ENCODE measurements around the gene LRCH3.

LRCH3 gene

DNA sequence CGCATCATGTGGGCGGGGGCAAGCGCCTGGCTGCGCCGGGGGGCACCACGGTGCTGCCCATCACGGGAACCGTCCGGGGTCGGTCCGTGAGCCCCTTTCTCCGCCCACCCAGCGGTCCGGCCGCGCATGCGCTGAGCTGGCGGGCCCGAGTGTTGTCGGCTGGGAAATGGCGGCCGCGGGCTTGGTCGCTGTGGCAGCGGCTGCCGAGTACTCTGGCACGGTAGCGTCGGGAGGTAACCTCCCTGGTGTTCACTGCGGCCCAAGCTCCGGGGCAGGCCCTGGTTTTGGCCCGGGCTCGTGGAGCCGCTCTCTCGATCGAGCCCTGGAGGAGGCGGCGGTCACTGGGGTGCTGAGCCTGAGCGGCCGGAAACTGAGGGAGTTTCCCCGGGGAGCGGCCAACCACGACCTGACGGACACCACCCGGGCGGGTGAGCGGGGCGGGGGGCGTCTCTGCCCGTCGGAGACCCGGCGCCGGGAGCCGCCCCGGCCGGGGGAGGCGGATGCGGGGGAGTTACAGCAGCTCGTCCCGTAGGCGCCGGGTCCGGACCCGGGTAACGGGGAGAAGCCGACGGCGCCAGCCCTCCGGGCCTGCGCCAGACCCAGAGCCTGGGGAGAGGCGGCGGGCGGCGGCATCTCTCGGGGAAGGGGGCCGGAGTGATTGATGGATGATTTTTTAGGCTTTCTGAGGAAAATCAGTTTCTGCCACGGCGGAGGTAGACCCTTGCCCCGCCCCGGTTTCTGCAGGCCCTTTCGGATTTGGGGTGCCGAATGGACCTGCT lies at the start of gene LRCH3:
Gene LRCH3 (plus strand): TSS at position 142 of the 779 bp plus-strand sequence. CDS start 25 bp downstream, at position 167.
- peak; percentile 81 for DNase-seq

DNA sequence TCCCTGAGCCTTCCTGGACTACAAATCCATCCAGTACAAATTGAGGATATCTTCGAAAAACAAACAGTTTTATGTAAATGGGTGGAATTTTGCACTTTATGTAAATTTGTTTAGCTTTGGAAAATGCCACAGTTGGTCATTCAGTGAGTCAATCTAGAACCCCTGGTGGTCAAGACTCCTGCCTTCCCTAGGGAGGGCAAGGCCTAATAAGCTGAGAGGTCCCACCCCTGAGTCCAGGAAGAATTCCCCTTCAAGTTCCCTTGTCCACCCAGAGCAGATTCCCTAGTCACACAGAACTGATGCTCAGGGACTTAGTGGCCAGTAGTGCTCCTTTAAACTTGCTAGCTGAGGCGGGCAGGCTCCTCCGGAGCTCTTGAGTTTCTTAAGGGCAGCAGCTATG lies 48.3 kb upstream of the LRCH3 start:
- DNase-seq: no peak

DNA sequence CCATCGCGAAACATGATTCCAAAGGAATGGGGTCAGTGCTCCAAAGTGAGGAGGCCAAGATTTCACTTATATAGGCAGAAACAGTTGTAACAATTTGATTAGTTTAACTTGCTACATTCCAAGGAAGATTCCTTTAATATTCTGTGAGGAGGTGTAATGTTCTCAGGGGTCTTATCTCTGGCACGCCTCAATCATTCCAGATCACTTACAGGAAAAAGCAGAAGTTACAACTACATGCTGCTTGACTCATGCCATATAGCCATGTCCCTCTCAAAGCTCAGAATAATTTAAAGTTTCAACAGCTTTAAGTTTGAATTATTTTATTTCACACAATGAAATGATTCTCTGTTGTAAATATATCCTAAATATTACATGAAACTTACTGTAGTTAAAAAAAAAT lies 44.8 kb upstream of the LRCH3 start:
- DNase-seq: peak; percentile 69

DNA sequence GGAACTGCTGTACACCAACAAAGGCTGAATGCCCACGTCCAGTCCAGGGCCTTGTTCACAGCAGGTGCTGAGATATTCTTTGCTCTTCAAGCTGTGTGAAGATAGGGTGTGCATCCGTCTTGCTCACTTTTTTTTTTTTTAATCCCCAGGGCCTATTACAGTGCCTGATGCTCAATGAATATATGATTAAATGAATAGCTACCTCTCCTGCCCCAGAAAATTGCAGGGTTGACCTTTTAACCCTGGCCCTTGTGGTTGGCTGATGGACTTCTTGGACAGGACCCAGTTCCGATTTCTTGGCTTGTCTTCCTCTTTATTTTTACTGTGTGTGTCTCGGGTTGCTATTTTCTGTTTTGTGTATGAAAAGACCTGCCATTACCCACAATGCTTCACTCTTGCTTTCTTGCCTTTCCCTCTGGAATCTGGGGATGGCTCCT lies 44.2 kb upstream of the LRCH3 start:
- DNase-seq: peak; percentile 69

DNA sequence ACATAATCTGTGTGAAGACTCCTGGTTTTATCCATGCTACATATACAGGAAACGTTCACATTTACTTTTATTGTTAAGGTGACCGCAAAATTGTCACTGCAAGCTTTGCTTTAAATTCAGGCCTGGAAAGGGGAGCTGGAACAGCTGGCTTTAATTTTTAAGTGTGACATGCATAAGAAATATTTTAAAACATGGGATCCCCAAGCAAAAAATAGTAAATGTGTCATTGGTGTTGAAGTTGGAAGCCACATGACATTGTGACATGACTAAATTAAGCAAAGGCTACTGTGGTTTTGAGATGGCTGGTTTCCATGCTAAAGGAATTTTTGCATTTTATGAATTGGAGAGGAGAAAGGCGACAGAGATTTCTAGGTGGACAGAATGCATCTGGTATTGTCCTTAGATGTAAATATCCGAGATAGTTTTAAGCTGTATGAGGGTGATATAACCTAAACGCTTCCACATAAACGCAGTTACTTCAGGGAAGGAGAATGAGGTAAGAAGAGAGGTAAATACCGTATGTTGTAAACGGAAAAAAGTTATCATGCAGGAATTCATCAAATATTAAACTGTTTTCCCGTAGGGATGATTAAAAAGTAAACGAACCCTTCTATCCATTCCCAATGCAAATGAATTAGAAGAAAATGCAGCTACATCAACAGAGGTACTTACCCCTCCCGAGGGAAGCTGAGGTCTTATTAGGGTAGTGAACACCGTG lies 42.3 kb upstream of the LRCH3 start:
- DNase-seq: no peak

DNA sequence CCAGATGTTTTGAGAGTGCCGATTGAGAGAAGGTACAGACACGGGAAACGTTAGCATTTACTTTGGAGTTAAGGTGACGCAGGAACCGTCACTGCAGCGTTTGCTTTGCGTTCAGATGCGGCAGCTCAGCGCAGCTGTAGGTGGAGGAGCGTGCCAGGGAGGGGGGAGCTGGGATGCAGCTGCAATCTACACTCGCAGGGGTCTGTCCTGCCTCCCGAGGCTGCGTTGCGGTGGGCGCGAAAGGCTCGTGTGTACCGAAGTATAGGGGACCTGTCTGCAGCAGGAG lies 41.8 kb upstream of the LRCH3 start:
- no peak for DNase-seq

DNA sequence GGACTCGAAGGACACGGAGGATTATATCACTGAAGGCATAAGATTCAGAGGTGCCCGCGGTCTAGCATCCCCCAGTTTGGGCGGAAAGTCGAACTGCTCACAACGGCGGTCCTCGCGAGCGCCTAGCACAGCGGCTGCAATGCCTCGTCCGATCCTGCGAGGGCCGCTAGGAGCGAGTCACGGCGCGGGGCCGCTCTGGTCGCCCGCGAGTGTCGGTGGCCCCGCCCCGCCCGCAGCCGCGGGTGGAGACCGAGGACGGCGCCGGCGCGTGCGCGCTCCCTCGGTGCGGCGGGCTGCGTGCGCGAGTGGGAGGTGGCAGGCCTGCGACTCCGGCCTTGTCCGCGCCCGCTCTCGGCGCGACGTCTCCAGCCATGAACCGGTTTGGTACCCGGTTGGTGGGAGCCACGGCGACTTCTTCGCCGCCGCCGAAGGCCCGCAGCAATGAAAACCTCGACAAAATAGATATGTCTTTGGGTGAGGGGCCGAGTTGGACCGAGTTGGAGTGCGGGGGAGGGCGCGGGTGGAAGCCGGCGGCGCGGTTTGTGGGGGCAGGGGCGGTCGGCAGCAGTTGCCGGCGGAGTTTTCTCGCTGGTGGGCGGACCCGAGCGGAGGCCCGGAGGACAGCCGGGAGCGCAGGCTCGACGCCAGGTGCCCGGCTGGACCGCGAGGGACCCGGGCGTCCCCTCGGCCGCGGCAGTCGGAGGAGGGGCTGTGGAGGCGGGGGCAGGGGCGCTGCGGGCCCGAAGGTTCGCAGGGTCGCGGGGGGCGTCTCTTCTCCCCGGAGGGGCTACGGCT lies 41.3 kb upstream of the LRCH3 start, which contains the start of gene FYTTD1:
Gene FYTTD1 (plus strand): TSS at position 283 of the 795 bp plus-strand sequence. CDS start 89 bp downstream, at position 372.
- DNase-seq: peak; percentile 93

DNA sequence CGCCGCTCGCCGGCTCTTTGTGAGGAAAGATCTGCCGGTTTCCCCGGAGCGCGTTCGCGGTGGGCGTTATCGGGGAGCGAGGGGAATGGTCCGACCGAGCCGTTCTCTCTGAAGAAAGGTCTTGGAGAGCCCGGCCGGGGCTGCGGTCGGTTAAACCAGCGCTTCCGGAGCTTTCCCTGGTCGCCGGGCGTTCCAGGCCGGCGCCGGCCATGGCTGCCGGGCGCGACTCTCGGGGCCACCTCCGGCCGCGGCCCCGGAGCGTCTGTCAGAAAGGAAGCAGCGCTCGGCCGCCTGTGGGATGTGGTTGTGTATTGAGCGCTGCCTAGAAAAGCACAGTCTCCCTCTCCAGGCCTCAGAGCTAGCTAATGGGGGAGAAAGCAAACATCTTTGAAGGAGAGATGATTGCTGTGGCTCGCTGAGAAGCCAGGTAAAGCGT lies 40.6 kb upstream of the LRCH3 start:
- peak; percentile 70 for DNase-seq

DNA sequence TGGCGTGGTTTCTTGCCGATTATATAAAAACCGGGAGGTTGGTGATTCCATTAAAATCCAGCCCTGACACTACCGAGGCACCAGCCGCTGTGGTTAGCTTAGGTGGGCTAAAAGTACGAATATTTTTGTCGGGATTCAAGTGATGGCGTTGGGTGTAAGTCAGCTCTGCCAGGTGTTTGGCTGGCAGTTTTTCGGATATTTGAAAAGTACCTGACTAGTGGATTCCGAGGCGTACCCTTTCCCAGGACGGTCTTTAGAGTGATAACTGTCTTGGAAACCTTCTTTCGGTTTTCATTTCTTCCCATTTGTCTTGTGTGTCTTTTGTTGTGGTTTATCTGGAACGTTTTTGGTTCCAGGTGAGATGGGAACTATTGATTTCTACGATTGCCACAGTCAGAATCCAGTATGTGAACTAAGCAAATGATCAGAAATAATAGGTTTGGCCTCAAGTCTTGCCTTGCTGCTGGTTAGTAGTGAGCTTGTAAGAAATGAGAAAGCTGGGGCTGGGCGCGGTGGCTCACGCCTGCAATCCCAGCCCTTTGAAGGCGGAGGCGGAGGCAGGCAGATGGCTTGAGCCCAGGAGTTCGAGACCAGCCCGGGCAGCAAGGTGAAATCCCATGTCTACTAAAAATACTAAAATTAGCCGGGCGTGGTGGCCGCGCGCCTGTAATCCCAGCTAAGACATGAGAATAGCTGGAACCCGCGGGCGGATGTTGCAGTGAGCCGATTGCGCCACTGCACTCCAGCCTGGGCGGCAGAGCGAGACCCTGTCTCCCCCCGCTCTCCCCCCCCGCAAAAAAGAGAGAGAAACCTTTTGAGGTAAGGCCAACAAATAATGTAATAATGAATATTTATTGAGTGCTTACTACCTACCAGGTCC lies 40.0 kb upstream of the LRCH3 start:
- DNase-seq: peak; percentile 64

DNA sequence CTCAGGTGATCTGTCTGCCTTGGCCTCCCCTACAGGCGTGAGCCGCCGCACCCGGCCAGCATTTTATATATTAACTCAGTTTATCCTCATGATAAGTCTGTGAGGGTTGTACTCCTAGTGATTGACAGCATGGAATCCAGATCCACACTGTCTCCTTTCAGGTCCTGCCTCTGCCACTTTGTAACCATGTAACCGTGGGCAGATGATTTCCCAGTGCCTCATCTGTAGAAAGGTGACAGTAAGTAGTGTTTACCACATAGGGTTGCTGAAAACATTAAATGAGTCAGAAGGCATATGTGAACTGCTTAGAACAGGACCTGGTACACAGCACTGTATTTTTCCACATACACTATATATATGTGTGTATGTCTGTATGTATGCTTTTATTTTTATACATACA lies 38.9 kb upstream of the LRCH3 start:
- DNase-seq: no peak

DNA sequence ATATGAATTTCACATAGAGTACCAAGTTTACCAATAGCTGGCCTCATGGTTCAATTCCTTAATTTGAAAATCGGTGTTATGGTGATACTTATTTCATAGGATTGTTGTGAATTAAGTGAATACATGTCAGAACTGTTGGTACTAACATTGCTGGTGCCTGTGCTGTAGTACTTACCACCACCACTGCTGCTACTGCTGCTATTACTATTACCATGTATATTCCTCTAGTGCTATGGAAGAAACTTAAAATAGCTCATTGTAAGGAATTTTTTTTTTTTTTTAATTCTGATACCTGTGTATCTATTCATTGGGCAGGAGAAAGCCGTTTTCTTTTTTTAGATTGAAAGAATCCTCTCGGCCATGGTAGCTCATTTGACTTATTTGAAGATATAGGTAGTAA lies 37.8 kb upstream of the LRCH3 start:
- DNase-seq: no peak

DNA sequence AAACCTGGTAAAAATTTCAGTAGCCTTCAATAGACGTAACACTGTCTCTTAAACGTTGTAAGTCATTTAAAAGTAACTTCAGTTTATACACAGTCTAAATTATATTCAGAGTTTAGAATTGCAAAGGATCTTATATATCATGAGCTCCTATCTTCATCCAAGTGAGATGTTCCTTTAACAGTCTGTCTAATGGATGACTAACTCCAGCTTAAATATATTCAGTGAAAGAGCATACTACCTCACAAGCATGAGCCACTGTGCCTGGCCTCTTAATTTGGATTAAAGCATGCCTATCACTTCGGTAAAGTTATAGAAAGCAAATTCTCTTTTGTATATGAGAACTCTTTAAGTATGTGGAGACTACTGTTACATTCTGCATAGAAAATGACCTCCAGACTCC lies 34.4 kb upstream of the LRCH3 start:
- DNase-seq: no peak

DNA sequence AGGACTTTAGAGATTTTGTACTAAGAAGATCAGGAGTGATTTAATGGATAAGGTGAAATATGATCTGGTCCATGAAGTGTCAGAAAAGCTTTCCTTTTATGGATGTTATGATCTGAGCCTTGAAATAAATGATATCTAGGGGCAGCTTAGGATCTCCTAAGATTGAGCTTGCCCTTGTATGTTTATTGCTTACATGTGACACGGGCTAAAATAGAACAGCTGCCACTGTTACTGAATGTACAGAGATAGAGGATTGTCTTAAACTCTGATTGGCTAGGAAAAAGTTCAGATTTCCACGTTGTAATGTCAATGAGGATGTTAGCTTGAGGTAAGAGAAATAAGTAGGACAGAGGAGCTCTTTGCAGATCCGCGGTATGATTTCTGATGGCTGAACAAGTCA lies 32.5 kb upstream of the LRCH3 start:
- no peak for DNase-seq

DNA sequence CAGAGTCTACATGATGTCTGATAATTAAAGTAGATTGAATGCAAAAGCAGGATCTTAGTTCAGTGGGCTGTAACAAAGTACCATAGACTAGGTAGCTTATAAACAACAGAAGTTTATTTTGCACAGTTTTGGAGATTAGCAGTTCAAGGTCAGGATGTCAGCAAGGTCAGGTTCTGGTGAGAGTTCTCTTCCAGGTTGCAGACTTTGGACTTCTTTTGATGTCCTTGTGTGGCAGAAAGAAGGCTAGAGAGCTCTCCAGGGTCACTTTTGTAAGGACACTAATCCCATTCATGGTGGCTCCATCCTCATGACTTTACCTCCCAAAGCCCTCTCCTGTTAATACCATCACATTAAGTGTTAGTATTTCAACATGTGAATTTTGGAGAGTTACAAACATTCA lies 29.3 kb upstream of the LRCH3 start:
- no peak for DNase-seq

DNA sequence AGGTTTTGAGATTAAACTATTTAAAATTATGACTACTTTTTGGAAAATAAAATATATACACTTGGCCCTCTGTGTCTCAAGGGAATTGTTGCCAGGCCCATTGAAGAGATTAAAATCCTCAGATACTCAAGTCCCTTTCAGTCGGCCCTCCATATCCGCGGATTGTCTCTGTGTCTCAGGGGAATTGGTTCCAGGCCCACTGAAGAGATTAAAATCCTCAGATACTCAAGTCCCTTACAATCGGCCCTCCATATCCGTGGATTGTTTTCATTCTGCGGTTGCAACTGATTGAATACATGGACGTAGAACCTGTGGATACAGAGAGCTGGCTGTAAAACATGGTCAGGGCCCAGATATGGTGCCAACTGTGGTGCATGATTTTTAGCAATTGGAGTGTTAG lies 15.7 kb upstream of the LRCH3 start:
- DNase-seq: no peak

DNA sequence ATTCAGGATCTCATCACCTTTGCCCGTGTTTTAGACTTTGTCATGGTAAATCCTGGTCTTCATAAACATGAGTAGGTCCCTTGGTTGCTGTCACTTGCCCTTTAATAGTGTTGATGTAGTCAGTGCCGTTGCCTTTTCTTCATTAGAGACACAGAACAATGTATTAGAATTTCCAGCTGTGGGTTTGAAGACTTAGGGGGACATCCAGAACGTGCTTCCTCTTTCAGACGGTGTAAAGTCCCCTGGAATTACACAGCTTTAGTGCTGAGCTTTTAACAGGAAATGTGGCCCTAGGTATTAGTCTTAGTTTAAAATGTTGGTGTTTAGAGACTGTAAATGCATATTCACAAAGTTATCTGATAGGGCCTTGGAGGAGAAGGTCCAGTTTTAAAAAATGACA lies 8.8 kb upstream of the LRCH3 start:
- DNase-seq: no peak

DNA sequence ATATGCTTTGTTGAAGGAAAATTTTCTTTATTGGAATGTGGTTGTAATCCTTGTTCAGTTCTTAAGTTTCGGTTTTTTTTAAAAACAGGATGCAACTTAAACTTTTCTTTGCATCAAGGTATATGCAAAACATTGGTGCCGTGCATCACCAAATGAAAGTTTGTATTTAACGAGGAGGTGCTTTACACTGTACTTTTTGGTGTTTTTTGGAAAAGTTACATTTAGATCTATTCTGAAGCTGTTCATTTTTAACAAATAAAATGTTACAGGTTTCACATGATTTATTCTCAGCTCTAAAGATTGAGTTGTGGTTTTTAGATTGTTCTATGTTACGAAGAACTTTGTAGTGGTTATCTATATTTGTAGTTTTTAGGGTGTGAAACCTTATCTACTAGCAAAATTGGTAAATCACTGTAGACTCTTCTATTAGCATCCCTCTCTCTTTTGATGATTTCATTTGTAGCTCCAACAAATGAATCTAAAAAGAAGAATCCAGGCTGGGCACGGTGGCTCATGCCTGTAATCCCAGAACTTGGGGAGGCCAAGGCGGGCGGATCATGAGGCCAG lies 7.0 kb upstream of the LRCH3 start:
- no peak for DNase-seq

DNA sequence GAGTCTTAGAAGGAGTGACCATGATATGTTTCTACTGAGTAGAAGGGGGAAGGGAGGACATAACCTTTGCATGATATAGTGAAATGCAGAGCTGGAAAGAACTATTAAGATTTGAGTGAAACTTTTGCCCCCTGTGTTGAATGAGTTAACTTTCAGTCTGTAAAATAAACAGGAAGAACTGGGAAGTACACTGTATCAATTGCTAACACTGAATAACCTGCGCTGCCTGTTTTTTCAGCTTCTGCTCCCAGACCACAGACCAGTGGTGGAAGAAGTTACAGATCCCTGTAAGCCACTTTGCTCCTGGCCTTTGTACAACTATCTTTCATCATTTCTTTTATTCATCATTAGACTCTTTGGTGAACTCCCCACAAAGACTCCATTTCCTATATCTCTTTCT lies 3.6 kb upstream of the LRCH3 start:
- DNase-seq: no peak

DNA sequence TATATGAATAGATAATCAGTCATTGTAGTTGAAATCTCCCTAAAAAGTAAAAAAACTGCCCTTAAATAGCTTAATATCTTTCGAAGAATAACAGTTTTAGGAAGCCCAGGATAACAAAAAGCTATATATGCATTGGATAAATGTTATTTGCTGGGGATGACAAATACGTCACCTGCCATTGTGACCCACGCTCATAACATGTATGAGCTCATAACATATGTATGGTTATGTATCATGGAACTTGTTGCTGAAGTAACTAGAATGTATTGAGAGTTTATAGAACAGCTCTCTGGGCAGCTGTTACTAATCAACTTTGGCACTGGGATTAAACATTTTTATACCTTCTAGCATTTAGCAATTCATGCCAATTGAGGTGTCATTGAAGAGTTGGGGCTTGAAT lies 1.7 kb upstream of the LRCH3 start:
- no peak for DNase-seq

DNA sequence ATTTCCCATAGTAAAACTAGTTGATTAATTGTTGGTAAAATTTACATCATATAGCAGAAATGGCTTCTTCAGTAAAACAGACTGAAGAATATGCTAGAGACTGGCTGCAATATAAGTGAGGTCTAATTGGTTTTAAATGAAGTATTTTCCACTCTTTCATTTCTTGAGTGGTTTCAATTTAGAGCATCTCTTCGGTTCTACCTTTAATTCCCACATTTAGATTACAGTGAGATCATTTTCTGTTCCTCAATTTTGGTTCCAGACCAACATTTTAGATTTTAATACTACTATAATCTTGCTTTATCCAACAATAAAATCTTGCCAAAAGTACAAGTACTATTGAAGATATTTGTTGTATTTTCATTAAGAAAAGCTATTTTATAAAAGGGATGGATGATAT lies 1.0 kb upstream of the LRCH3 start:
- no peak for DNase-seq

DNA sequence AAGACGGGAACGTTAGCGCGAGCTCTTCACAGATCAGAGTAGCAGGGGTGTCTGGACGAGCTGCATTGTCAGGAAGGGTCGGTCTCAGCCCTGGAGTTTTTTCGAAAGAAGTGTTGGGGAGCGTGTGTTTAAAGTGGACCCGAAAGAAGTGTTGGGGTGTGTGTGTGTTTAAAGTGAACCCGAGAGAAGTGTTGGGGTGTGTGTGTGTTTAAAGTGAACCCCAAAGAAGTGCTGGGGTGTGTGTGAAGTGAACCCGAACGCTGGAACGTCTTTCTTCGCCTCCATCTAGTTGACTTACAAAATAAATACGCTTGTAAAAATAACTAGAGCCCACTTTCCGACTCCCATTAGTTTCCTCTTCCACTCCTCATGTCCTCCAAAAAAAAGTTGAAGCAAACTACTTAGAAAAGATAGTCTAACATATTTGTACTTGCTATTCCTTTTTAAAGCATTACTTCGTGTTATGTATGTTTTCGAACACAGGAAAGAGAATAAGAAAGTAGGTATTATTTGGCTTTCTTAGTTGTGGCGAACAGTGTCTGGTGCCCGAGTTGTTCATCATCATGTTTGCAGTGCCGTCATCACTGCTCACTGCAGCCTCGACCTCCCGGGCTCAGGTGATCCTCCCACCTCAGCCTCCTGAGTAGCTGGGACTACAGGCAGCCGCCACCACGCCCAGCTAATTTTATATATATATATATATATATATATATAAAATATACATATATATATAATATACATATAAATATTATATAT lies 1.0 kb downstream of the LRCH3 start:
- peak; percentile 42 for DNase-seq

DNA sequence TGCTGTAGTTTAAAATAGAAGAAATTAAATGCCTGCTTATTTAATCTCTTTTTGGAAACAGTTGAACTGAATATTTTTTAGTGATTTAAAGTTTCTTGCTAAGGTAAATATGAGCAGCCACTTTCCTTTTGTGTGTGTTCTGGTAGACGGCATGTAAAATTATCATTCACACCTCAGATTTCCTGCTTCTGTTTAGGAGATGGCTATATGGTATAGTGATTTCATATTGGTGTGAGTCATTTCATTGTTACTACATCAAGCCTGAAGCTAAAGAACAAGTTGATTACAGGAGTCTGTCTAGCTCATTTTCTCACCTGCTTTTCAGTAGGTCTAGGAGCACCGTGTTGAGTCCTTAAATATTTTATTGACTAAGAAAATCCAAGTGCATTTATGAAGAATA lies 2.2 kb downstream of the LRCH3 start:
- DNase-seq: peak; percentile 20

All from OCI-M1 (cell line).